GM19035 (cell line): Measurements from ENCODE around the gene ITGB5.

Experiments
- ATAC-seq: cut with Tn5 transposase; IDR thresholded peaks from one replicate; pipeline ENCODE4 v1.9.1; 2021; ENCODE audit not compliant: unreplicated experiment

Gene ITGB5

DNA sequence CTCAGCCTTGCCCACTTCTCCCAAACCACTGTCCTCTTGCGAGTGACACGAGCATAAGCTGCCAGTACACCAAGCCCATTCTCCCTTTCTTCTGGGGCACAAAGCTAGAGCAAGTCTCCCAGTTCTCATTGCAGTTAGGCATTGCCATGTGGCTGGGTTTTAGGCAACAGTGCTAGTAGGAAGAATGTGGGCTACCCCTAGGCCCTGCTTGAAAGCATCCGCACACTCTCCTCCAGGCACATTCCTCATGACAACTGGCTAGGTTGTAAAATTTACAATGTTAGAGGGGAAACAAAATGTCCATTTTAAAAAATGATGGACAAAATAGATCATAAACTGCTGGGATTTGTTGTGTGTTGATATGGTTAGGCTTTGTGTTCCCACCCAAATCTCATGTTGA, 19.7 kb downstream of the ITGB5 start:
- no peak for ATAC-seq

DNA sequence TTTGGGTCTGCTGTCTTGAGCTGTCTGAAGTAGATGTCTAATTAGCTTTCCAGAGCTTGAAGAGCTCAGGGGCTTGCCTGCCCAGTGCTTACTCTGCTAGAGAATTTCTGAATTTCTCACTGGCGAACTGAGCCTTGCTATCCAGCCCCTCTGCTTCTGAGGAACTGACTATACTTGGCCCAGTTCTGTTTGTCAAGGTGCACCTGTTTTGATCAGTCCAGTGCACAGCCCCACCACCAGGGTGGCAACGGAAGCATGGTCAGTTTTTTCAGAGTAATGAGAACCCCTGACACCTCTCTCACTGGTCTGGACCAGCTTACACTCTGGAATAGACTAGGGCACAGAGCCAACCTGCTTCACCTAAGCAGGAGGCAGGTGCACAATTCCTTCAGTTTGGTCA, 25.2 kb downstream of the ITGB5 start:
- ATAC-seq = no peak

DNA sequence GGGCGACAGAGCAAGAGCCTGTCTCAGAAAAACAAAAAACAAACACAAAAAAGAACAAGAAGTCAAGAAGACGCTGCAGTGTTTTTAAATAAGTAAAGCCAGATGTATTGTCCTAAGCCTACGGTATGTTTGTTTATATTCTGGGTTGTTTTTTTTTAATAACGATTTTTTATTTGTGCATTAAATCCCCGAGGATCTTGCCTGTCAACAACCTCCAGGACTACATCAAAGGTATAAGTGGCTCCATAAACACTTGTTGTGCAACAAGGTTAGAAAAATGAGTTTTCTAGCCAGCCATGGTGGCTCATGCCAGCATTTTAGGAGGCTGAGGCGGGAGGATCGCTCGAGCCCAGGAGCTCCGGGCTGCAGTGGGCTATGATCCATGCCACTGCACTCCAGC, 26.1 kb downstream of the ITGB5 start:
- ATAC-seq = no peak

DNA sequence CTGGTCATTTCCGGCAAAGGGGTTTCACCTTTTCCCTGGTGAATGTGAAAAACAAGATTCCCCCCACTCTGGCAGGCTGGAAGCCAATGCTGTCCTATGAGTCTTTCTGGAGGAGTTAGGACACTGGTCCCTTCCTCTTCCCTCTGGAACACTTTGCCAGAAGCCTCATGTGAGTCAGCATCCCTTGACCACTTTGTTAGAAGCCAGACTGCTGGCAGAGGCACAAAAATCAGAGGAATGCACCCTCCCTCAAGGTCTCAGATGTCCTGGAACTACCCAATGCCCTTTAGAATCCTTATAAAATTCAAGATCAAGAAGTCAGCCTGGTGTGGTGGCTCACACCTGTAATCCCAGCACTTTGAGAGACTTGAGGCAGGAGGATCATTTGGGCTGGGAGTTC, 26.6 kb downstream of the ITGB5 start:
- ATAC-seq = no peak

DNA sequence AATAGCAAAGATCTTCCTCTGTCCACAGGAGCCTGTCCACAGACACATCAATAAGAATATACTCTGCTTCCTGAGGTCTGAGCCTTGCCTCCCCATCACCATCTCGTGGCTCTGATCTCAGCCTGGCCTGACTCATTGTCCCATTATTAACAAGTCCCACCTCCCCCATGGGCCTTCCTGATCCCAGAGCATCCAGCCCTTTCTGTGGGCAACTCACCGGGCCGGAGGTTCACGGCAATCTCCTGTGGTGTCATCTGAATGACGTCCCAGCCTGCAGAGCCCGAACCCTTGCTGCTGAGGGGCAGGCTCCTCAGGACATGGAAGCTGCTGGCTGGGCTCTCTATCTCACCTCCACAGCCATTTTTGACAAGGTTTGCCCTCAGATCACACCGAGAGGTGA, 28.1 kb downstream of the ITGB5 start:
- ATAC-seq = no peak

DNA sequence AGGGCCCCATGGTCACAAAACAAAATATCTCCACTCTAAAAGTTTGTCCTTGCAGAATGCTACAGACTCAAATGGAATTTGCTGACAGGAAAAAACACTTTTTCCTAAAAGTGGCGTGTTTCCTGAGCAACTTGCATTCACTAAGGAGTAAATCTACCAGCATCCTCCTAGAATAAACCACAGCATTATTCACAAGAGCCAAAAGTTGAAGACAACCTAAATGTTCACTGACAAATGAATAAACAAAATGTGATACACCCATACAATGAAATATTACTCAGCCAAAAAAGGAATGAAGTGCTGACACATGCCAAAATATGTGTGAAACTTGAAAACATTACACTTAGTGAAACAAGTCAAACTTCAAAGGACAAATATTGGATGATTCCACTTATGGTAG, 28.9 kb downstream of the ITGB5 start:
- no peak for ATAC-seq

DNA sequence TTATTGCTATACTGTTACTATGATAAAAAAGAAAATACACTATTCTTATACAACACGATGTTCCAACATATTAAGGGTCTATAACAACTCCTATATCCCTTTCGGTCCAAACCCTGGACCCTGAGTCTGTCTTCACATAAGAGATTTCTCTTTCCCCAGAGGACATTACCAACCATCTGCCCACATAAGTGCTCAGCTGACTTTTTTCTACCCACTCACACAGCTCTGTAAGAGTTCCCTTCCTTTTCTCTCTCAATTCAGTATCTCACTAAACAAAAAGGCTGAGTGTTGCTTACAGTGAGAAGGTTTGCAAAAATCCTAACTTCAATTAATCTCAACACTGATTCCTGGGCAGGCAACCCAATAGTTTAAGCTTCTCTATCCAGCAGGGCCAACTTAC, 30.5 kb downstream of the ITGB5 start:
- no peak for ATAC-seq

DNA sequence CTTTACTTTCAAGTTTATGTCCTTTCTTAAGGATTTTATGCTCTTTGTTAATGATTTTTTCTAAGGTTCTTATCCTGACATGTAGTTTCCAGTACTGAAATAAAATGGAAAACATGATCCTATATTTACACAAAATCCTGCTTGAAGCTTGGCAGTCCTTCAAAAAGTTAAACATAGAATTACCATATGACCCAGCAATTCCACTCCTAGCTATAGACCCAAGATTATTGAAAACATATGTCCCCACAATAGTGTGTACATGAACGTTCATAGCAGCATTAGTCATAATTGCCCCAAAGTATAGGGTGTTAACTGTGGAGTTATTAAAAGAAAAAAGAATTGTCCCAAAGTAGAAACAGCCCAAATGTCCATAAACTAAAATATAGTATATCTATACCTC, 33.2 kb downstream of the ITGB5 start:
- ATAC-seq = no peak

DNA sequence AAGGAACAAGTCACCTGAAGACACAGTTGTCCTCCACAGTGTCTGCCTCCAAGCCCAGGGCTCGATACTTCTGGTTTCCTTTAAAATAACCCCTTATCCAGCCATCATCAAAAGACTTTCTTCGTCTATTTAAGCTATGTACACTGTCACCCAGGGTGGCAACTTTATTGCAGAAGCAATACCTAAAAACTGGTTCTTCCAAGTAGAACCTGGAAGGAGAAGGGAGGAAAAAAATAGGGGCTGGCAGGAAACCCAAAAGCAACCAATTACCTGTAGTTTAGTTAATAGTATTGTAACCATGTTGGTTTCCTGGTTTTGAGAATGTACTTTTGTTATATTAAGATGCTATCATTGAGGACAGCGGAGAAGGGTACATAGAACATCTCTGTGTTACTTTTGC, 33.7 kb downstream of the ITGB5 start:
- no peak for ATAC-seq

DNA sequence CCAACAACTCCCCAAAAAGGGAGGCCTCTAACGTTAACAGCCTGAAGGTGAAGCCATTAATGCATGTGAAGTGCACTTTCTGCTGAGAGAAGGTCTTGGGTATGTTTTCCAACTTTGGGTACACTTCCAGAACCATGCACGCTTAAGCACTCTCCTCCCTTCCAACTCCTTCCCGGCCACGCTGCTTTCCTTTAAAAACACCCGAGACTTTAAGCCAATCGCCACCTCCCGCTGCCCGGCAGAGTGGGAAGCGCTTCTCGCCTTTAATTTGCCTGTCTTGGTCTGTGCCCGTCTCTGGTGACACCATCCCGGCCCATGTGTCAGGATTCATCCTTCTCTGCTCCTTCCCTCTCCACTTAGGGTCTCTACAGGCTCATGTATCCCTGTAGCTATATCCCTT, 35.3 kb downstream of the ITGB5 start:
- no peak for ATAC-seq

DNA sequence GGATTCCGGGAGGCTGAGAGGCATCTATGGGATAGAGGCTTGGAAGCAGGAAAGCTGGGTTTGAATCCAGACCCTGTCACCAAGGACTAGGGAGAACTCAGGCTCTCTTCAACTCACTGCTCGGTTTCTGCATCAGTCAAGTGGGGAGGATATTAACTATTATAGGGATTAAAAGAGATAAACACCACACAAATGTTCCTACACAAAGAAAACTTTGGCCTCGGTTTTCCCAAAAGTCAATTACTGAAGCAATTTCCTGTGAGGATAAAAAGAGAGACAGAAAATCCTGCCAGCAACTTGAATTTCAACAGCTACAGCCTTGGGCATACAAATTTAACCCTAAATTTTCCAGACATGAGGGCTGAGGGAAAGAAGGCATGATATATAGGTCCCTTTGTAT, 36.0 kb downstream of the ITGB5 start:
- no peak for ATAC-seq

DNA sequence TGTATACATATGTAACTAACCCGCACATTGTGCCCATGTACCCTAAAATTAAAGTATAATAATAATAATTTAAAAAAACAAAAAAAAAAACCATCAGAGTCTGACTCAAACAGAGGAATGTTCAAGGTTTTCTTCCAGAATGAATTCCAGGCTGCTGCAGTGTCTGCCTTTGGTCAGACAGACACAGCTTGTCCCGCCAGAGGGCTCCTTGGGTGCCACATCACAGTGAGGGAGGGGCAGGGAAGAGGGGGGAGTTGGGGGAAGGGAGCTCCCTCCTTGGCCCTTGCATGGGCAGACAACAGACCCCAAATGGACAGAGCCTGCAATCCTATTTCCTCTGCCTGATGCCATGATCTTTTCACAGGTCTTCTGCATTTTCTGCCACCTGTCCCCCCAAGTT, 36.5 kb downstream of the ITGB5 start:
- ATAC-seq = no peak

DNA sequence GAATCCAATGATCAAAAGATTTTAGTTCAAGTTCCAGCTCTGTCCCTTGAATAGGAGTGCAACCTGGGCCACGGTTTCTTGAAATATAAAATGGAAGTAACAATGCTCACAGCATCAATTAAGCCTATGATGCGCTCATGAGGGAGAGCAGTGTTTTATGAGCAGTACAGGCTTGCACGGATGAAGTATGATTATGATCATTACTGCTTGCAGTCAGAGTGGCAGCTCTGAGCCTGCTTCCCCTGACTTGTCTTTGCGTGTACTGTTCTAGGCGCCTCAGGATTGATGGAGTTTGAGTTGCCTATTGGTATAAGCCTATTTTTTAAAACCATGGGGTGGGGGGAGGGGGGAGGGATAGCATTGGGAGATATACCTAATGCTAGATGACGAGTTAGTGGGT, 37.0 kb downstream of the ITGB5 start:
- no peak for ATAC-seq

DNA sequence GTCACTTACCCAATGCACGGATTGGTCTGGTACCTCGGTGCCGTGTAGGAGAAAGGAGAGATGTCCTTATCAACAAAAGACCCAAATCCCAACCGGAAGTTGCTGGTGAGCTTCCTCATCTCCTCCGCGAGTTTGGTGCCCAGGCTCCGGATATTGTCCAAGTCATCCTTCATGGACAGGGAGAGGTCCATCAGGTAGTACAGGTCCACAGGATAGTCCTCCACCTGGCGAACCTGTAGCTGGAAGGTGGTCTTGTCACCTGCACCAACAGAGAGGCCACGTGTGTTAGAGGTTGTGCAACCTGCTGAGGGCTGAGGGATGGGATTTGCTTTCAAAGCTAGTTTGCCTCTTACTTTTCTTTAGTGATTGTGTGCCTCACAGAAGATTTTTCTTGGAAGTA, 38.9 kb downstream of the ITGB5 start:
- ATAC-seq = no peak

DNA sequence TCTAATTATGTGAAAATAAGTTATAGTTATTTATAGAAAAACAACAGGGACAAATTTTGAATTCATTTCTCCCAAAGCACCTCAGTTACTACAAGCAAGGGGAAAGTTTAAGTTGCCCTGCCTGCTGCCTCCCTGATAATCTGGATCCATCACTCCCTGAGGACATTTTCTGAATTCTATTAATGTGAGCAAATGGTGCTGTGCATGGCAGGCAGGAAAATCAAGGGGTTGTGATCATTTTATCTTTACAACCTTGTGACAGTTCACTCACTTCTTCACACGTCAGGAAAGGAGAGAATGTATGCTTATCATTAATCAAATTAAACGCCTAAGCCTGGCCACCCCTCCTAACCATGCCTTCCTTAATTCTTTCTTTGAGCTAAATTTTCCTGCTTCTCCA, 39.3 kb downstream of the ITGB5 start:
- no peak for ATAC-seq

DNA sequence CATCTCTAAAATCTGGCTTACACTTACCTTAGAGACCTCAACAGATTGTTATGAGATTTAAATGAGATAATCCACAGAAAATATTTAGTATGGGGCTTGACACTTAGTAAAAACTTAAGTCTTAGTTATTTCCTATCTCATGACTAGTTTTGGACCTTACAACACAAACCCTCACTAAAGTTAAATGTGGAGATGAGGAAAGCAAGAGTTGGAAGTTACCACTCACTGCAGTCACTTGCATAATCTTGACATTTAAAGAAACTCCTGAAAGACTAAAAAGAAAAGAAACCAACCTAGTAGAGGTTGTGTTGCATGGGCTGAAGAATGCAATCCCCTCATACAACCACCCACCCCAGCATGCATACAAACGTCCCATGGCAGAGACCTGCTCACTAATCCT, 40.1 kb downstream of the ITGB5 start:
- no peak for ATAC-seq

DNA sequence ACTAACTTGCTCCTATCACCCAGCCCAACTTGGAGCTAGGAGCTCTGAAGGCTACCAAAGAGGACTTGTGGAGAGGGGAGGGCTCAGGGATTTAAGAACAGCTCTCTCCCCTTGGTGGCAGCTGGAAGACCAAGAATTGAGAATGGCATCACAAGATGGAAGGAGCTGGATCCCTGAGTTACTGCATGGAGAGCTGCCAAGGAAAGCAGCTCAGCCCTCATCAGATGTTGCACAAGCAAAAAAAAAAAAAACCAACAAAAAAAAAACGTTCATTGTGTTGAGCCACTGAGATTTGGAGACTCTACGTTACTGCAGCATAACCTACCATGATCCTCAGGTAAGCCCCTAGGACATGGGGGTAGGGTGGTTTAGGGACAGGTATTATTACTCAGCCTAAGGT, 41.0 kb downstream of the ITGB5 start:
- ATAC-seq = no peak

DNA sequence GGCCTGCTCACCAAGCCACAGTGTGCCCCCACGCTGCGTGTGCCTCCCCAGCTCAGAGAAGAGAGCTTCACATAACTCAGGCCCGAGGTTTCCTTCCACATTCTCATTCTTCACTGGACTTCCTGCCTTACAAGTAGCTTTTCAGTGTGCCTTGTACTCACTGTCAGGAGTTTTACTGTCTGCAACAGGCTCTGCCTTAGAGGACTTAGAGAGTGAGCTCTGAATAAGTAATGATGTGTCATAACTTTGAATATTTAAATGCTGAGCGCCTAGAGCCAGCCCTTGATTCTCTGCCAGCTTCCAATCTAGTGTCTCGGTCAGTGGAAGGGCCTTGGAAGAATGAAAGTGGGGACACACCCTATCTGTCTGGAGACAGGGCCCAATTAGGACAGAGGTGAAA, 41.8 kb downstream of the ITGB5 start:
- ATAC-seq = no peak

DNA sequence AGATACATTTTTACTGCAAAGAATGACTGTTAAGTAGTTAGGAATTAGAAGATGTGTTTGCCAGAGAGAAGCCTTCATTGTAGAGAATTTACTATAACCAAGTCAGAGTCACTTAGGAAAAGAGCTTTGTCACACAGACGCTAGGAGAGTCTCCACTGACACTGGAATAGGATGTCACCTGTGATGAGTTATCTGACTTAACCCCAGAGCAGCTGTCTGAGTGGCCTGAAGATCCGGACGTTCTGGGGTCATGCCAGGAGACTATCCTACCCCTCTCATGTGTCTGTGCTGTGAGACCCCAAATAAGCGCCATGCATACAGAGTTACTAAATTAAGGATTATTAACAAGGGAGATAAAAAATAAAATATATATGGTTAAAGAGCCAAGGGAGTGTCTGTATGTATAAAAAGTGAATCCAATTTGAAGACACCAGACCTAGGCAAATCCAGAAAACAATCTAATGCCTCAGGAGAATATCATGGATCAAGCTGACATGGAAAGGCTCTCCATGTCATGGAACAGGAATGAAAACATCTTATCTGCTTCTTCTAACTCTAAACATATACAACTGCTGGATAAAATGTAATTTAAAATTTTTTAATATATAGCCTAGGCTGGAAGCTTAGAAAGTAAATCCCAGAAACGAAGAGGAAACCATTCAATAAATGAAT, 43.5 kb downstream of the ITGB5 start:
- ATAC-seq = no peak

DNA sequence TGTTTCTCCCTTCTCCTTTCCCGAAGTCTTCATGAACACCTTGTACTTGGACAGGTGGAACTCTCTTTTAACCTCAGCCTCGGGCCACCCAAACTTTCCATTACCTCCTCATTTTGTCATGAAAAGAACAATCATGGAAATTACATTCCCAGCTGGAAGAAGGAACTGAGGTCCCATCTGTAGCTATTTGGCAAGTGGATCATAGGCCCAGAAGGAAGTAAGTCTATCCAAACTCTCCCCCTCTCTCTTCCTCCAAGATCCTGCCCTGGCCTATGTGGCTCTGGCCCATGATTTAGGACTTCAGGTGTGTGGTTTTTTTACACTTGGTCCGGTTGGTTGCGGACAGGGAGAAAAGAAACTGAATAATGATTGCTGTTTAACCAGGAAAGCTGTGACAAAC, 44.1 kb downstream of the ITGB5 start:
- no peak for ATAC-seq

DNA sequence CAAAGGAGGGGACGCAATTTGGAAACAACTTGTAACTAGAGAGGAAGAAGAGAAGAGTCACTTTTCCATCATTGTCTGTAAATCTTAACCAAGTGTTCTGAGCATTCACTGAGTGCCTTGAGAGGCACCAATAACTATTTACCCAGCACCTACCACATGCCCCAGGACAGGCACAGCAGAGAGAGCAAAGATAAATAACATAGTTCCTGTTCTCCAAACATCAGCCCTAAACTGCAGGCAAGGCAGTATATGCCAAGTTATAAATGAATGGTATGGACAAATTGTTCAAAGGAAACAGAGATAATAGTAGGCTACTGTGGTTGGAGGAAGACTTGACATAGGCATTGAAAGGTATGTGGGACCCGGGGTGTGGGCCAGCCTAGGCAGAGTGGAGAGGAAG, 45.6 kb downstream of the ITGB5 start:
- no peak for ATAC-seq

DNA sequence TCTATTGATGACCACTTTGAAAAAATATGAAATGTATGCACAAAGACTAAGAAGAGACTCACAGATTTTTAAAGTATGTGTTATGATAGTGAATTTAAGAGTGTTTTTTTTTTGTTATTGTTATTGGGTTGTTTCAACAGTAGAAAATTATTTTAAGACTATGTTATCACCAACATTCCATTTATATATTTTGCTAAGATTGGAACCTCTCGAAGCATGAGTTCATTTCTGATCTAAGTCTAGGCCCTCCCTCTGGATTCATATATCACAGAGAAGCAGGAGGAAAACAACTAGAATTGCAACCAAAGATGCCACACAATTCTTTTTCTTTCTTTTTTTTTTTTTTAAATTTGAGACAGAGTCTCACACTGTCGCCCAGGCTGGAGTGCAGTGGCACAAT, 46.8 kb downstream of the ITGB5 start:
- no peak for ATAC-seq

DNA sequence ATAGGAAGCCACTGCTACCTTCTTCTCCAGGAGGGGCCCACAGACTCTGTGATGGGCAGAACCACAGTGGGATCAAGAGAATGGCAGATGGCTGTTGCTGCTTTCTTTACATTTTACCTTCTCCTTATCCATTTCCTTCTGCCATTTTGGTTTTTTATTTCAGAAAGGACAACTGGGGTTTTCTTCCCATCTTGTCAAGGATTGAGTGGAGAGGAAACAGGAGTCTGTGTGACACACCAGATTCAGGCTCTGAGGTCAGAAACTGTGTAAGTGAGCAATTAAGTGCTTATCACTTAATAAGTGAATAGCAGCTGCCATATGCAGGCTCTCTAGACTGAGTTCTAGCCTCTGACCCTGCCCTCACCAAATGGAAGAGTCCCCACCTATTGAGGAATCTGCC, 47.3 kb downstream of the ITGB5 start:
- no peak for ATAC-seq

DNA sequence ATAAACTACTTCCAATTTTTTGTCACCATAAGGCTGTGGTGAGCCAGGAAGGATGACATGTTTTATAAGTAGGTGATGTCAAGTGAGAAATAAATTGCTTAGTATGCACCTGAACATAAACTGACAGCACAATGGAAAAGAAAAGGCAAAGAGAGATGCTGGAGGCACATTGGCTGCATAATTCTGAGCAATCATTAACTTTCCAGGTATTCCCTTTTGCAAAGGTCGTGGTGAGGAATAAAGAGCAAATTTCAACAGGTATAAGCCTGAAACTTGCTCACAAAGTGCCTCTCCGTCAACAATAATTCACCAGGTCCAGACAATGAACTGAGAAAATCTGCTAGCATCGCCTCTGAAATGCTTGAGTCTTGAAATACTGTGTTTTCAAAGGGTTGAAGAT, 48.2 kb downstream of the ITGB5 start:
- ATAC-seq = no peak
